ENCODE measurements around the gene CCDC120.
A peak's percentile ranks its signal among the peaks of the same experiment; 100 is the strongest.

The CCDC120 gene

GRCh38 chrX:49063715-49064114 is 4.9 kb downstream of the CCDC120 start:
- no peak for DNase-seq (ENCODE audit: low spot score)

- DNase-seq (ENCODE audit: low spot score): no peak
These were observed 5.5 kb downstream of the CCDC120 start for GRCh38 chrX:49064303-49064702.

GRCh38 chrX:49064735-49065134 is 5.9 kb downstream of the CCDC120 start:
- DNase-seq (ENCODE audit: low spot score): no peak

GRCh38 chrX:49066278-49066677 is 7.5 kb downstream of the CCDC120 start:
- DNase-seq (ENCODE audit: low spot score): no peak

- DNase-seq (ENCODE audit: low spot score): no peak
These were observed 7.9 kb downstream of the CCDC120 start for GRCh38 chrX:49066690-49067089.

- no peak for DNase-seq (ENCODE audit: low spot score)
These were observed 8.7 kb downstream of the CCDC120 start for GRCh38 chrX:49067285-49068120.

GRCh38 chrX:49069038-49069437 is 10.2 kb downstream of the CCDC120 start:
- no peak for DNase-seq (ENCODE audit: low spot score)

- no peak for DNase-seq (ENCODE audit: low spot score)
These were observed 12.2 kb downstream of the CCDC120 start for GRCh38 chrX:49070988-49071387.

GRCh38 chrX:49071877-49072711 is 13.3 kb downstream of the CCDC120 start:
- no peak for DNase-seq (ENCODE audit: low spot score)

- no peak for DNase-seq (ENCODE audit: low spot score)
These were observed 13.9 kb downstream of the CCDC120 start for GRCh38 chrX:49072712-49073095.

GRCh38 chrX:49073601-49074575 is 15.1 kb downstream of the CCDC120 start, which contains the start of gene PRAF2:
PRAF2 (minus strand) TSS chrX:49074002; CDS start chrX:49073987, 15 bp downstream.
- peak; percentile 97 for DNase-seq (ENCODE audit: low spot score)

GRCh38 chrX:49075347-49075746 is 16.5 kb downstream of the CCDC120 start:
- DNase-seq (ENCODE audit: low spot score): no peak

- no peak for DNase-seq (ENCODE audit: low spot score)
These were observed 19.1 kb downstream of the CCDC120 start for GRCh38 chrX:49077941-49078340.

- peak; percentile 69 for DNase-seq (ENCODE audit: low spot score)
These were observed 21.0 kb downstream of the CCDC120 start, which contains the start of gene WDR45 for GRCh38 chrX:49079489-49080428. WDR45 (minus strand) TSS chrX:49079887; CDS start chrX:49078095, 1,792 bp downstream.

GRCh38 chrX:49082271-49082871 is 23.6 kb downstream of the CCDC120 start:
- no peak for DNase-seq (ENCODE audit: low spot score)

GRCh38 chrX:49089553-49089952 is 30.8 kb downstream of the CCDC120 start:
- DNase-seq (ENCODE audit: low spot score): no peak

GRCh38 chrX:49096419-49096818 is 37.6 kb downstream of the CCDC120 start:
- no peak for DNase-seq (ENCODE audit: low spot score)

- DNase-seq (ENCODE audit: low spot score): peak; percentile 99
These were observed 42.2 kb downstream of the CCDC120 start for GRCh38 chrX:49100704-49101628.

- no peak for DNase-seq (ENCODE audit: low spot score)
These were observed 42.8 kb downstream of the CCDC120 start for GRCh38 chrX:49101629-49101984.
